H1 (cell line): ENCODE measurements around the gene PPP1R14B. TPM values are rescaled to one million over a fixed set of nuclear protein-coding genes. Genes with fewer than 3 reads are reported as not detected.

ENCODE experiments used
- NRF1 ChIP-seq: IDR thresholded peaks from 2 replicates; pipeline ENCODE4 v1.6.1; 2011; ENCODE audit warnings: mild to moderate bottlenecking, low read depth, low read length, improper control_type of control experiment
- polyA plus RNA-seq, 7 experiments: library from polyadenylated mRNA; depleted of rRNA in 3 of 7; stranded (reverse) in 5 of 7; unstranded in 2 of 7; fragments of >200 nt in 5 of 7; fragments of 200-250 nt in 2 of 7; gene quantifications; 1 replicate in 5 of 7; 2 replicates in 1 of 7; 4 replicates in 1 of 7; pipeline versions ENCODE4 v1.2.1 to v1.2.3, GENCODE V29; 2011 to 2013; ENCODE audit warnings: missing spikeins in 2 of 7, mixed read lengths in 2 of 7
- total RNA-seq: library from RNA; stranded (reverse); fragmentation: NEBNext Ultra II Directional; extraction: Animal tissue kit (Norgen Biotek cat#: 25700); gene quantifications from 2 replicates; pipeline ENCODE4 v1.2.1, GENCODE V29; 2021

PPP1R14B gene
- total and polyA plus RNA-seq, 2 of the 8 experiments (the other 6 are each of a cell fraction or from before 2014, with no cell fraction given): 265 to 419 TPM

- TF ChIP-seq NRF1: no peak
Measured at GRCh38 chr11:64268893-64269539, 22.3 kb upstream of the PPP1R14B start (continued).
